ENCODE results near the gene BMP8A. TPM values are rescaled to one million over a fixed set of nuclear protein-coding genes. Genes with fewer than 3 reads are reported as not detected.

The BMP8A gene
- total and polyA plus RNA-seq, 9 of the 15 experiments (the other 6 are each of a cell fraction or from before 2014, with no cell fraction given), result 0.05 to 0.31 TPM; not detected in 7

DNA sequence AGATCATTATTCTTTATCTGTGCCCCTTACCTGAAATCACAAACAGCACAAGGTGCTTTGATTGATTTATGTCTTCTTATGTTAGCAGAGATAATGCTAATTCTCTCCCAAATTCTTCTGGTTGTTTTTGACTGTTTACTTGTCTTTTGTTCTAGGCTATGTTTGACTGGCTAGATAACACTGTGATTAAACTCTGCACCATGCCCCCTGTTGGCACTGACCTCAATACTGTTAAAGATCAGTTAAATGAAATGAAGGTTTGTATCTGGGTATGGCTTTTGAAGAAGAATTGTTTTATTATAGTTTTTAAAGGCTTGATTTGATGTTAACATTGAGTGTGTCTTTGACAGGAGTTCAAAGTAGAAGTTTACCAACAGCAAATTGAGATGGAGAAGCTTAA lies 49.6 kb upstream of the BMP8A start:
- Histone ChIP-seq H2AFZ (ENCODE audit: low read depth, low read length) (no peak overlapping the region), H3K4me2 (ENCODE audit: insufficient read depth, low read length) (no peak overlapping the region), H3K4me1 (replicated peaks in 1 of 2; ENCODE audit: control insufficient read depth in 2 of 2, insufficient read depth in 2 of 2, low read length in 2 of 2) (no peaks in the 10 kb centered on the region), H3K9me1 (ENCODE audit: control insufficient read depth, insufficient read depth, low read length) (no peaks in the 10 kb centered on the region), H3K9ac (ENCODE audit: insufficient read depth in 1 of 2, low read depth in 2 of 2, low read length in 2 of 2) (no peak overlapping the region), H3K27me3 (ENCODE audit: control insufficient read depth in 2 of 2, insufficient read depth in 2 of 2, low read length in 2 of 2) (no peaks in the 10 kb centered on the region), H3K36me3 (ENCODE audit: control insufficient read depth, insufficient read depth, low read length) (peaks cover 84% of the 10 kb centered on the region), H4K20me1 (replicated peaks; ENCODE audit: control insufficient read depth, insufficient read depth, low read length) (no peaks in the 10 kb centered on the region), H3K9me3 (replicated peaks; ENCODE audit: control insufficient read depth, insufficient read depth, low read depth, low read length) (no peaks in the 10 kb centered on the region), H3K27ac (ENCODE audit: extremely low read depth, low read depth, low read length) (no peak overlapping the region), H3K4me3 (no peak overlapping the region), H3K79me2 (ENCODE audit: control insufficient read depth, insufficient read depth, low read length) (no peaks in the 10 kb centered on the region)
- DNase-seq (ENCODE audit: extremely low read depth in 1 of 4, low spot score in 3 of 4), result no peak
- intact Hi-C loops (cut with micrococcal nuclease), result no loop called here
- in situ Hi-C loops (cut with MboI), result no loop called here
- ChIA-PET POLR2A (interaction anchor here (0.8 to 1.3 kb wide), 3 partner anchors 17 to 27 kb away, joined by 3 read pairs; no protein-coding TSS in a partner anchor), CTCF (ENCODE audit: low intra/inter-chr PET ratio) (no interaction called here)
- no peak for FAIRE-seq
- no TSS peak for BruUV-seq (replicated peaks)
- no peak for ATAC-seq
- TF ChIP-seq, protein P1, sequence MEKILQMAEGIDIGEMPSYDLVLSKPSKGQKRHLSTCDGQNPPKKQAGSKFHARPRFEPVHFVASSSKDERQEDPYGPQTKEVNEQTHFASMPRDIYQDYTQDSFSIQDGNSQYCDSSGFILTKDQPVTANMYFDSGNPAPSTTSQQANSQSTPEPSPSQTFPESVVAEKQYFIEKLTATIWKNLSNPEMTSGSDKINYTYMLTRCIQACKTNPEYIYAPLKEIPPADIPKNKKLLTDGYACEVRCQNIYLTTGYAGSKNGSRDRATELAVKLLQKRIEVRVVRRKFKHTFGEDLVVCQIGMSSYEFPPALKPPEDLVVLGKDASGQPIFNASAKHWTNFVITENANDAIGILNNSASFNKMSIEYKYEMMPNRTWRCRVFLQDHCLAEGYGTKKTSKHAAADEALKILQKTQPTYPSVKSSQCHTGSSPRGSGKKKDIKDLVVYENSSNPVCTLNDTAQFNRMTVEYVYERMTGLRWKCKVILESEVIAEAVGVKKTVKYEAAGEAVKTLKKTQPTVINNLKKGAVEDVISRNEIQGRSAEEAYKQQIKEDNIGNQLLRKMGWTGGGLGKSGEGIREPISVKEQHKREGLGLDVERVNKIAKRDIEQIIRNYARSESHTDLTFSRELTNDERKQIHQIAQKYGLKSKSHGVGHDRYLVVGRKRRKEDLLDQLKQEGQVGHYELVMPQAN (IDR thresholded peaks at IDR 0.05; ENCODE audit: borderline replicate concordance), result no peak
- TF ChIP-seq, protein P2, sequence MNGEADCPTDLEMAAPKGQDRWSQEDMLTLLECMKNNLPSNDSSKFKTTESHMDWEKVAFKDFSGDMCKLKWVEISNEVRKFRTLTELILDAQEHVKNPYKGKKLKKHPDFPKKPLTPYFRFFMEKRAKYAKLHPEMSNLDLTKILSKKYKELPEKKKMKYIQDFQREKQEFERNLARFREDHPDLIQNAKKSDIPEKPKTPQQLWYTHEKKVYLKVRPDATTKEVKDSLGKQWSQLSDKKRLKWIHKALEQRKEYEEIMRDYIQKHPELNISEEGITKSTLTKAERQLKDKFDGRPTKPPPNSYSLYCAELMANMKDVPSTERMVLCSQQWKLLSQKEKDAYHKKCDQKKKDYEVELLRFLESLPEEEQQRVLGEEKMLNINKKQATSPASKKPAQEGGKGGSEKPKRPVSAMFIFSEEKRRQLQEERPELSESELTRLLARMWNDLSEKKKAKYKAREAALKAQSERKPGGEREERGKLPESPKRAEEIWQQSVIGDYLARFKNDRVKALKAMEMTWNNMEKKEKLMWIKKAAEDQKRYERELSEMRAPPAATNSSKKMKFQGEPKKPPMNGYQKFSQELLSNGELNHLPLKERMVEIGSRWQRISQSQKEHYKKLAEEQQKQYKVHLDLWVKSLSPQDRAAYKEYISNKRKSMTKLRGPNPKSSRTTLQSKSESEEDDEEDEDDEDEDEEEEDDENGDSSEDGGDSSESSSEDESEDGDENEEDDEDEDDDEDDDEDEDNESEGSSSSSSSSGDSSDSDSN (IDR thresholded peaks at IDR 0.05; ENCODE audit: borderline replicate concordance in 1 of 2, low read depth in 2 of 2, low read length in 2 of 2), result no peak
- TF ChIP-seq, protein P3, sequence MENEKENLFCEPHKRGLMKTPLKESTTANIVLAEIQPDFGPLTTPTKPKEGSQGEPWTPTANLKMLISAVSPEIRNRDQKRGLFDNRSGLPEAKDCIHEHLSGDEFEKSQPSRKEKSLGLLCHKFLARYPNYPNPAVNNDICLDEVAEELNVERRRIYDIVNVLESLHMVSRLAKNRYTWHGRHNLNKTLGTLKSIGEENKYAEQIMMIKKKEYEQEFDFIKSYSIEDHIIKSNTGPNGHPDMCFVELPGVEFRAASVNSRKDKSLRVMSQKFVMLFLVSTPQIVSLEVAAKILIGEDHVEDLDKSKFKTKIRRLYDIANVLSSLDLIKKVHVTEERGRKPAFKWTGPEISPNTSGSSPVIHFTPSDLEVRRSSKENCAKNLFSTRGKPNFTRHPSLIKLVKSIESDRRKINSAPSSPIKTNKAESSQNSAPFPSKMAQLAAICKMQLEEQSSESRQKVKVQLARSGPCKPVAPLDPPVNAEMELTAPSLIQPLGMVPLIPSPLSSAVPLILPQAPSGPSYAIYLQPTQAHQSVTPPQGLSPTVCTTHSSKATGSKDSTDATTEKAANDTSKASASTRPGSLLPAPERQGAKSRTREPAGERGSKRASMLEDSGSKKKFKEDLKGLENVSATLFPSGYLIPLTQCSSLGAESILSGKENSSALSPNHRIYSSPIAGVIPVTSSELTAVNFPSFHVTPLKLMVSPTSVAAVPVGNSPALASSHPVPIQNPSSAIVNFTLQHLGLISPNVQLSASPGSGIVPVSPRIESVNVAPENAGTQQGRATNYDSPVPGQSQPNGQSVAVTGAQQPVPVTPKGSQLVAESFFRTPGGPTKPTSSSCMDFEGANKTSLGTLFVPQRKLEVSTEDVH (IDR thresholded peaks at IDR 0.05; ENCODE audit: low read depth, partially characterized antibody), result no peak
- TF ChIP-seq IRF2 (CRISPR knock-in tag; IDR thresholded peaks at IDR 0.05) (no peak), RFX1 (IDR thresholded peaks at IDR 0.05) (no peak), SRSF3 (IDR thresholded peaks at IDR 0.05; ENCODE audit: insufficient read depth, low read length) (no peak), POLR3G (IDR thresholded peaks at IDR 0.05; ENCODE audit: extremely low read depth, insufficient read length, insufficient replicate concordance) (no peak), MCM5 (IDR thresholded peaks at IDR 0.05; ENCODE audit: low read depth) (no peak), LEF1 (IDR thresholded peaks at IDR 0.05) (no peak), ZNF445 (CRISPR knock-in tag; IDR thresholded peaks at IDR 0.05; ENCODE audit: low read depth) (no peak)
- TF ChIP-seq, protein P4, sequence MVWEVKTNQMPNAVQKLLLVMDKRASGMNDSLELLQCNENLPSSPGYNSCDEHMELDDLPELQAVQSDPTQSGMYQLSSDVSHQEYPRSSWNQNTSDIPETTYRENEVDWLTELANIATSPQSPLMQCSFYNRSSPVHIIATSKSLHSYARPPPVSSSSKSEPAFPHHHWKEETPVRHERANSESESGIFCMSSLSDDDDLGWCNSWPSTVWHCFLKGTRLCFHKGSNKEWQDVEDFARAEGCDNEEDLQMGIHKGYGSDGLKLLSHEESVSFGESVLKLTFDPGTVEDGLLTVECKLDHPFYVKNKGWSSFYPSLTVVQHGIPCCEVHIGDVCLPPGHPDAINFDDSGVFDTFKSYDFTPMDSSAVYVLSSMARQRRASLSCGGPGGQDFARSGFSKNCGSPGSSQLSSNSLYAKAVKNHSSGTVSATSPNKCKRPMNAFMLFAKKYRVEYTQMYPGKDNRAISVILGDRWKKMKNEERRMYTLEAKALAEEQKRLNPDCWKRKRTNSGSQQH (CRISPR knock-in tag; IDR thresholded peaks at IDR 0.05), result no peak

Data from K562 (cell line).